NCI-H748 (cell line): ENCODE measurements around the gene FBXO9.
A peak's percentile ranks its signal among the peaks of the same experiment; 100 is the strongest.

Experiments used
- DNase-seq: peaks from one replicate; lab custom pipeline; 2025; ENCODE audit not compliant: unreplicated experiment; lab: John Stamatoyannopoulos, UW

Gene FBXO9

GRCh38 chr6:53065266-53066076 lies at the start of gene FBXO9:
FBXO9 (plus strand) TSS chr6:53065404; CDS start chr6:53065790, 386 bp downstream.
- peak; percentile 78 for DNase-seq

GRCh38 chr6:53015486-53015885 lies 49.7 kb upstream of the FBXO9 start:
- DNase-seq: no peak

GRCh38 chr6:53018446-53018845 lies 46.8 kb upstream of the FBXO9 start:
- DNase-seq: no peak

GRCh38 chr6:53020005-53020744 lies 45.0 kb upstream of the FBXO9 start:
- no peak for DNase-seq

GRCh38 chr6:53023323-53023722 lies 41.9 kb upstream of the FBXO9 start:
- no peak for DNase-seq

- DNase-seq: no peak
Measured at GRCh38 chr6:53026526-53026925, 38.7 kb upstream of the FBXO9 start.

GRCh38 chr6:53027131-53027718 lies 38.0 kb upstream of the FBXO9 start:
- no peak for DNase-seq

GRCh38 chr6:53028467-53028866 lies 36.7 kb upstream of the FBXO9 start:
- DNase-seq: no peak

- DNase-seq: no peak
Measured at GRCh38 chr6:53029257-53029656, 35.9 kb upstream of the FBXO9 start.

GRCh38 chr6:53029761-53030160 lies 35.4 kb upstream of the FBXO9 start:
- DNase-seq: no peak

- DNase-seq: no peak
Measured at GRCh38 chr6:53031281-53031680, 33.9 kb upstream of the FBXO9 start.

GRCh38 chr6:53032849-53033248 lies 32.4 kb upstream of the FBXO9 start:
- DNase-seq: no peak

GRCh38 chr6:53033764-53034163 lies 31.4 kb upstream of the FBXO9 start:
- DNase-seq: no peak

GRCh38 chr6:53035549-53036213 lies 29.5 kb upstream of the FBXO9 start:
- no peak for DNase-seq

GRCh38 chr6:53038141-53038540 lies 27.1 kb upstream of the FBXO9 start:
- DNase-seq: no peak

- no peak for DNase-seq
Measured at GRCh38 chr6:53038596-53038995, 26.6 kb upstream of the FBXO9 start.

GRCh38 chr6:53041356-53041755 lies 23.8 kb upstream of the FBXO9 start:
- DNase-seq: no peak

GRCh38 chr6:53042112-53042511 lies 23.1 kb upstream of the FBXO9 start:
- no peak for DNase-seq

GRCh38 chr6:53043581-53043980 lies 21.6 kb upstream of the FBXO9 start:
- DNase-seq: no peak

GRCh38 chr6:53044071-53044470 lies 21.1 kb upstream of the FBXO9 start:
- DNase-seq: no peak

- no peak for DNase-seq
Measured at GRCh38 chr6:53044572-53044971, 20.6 kb upstream of the FBXO9 start.
